HG03469 (cell line): ENCODE measurements around the gene APOC1.

ENCODE experiments used
- ATAC-seq: cut with Tn5 transposase; IDR thresholded peaks from one replicate; pipeline ENCODE4 v1.9.1; 2021; ENCODE audit warnings: mild to moderate bottlenecking, moderate library complexity, moderate number of reproducible peaks; ENCODE audit not compliant: unreplicated experiment

APOC1 gene

DNA sequence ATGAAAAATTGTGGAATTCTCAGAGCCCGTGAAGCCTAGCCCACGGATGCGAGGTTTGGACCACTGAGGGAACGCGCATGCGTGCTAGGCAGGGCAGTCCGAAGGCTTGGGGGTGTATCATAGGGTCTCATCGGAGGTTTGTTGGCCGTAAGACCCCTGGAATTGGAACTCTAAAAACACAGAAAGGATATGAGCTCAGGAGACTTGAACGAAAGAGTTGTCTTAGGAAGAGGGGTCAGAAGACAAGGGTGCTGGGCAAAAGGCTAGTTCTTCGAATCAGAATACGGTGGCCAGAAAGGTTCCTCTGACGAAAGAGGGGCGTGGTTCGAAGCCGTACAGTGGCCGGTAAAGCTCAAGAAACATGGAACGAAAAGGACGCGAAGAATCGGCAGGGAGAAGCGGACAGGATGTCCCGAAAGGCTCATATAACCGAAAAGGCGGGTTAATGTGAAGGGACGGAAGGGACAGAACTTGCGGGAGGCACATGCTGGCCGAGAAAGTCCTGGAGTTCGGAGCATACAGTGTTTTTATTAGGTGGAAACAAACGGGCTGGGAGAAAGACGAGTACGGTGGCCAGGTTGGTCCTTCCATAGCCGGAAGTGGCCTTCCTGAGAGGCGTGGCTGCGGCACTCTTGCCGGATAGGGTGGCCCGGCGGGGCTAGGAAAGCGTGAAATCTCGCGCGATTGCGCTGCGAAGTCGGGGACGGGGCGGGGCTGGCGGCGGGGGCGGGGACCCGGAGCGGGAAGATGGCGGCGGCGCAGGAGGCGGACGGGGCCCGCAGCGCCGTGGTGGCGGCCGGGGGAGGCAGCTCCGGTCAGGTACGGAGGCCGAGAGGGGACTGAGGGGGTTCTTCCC lies 40.5 kb downstream of the APOC1 start, which contains the start of gene CLPTM1:
Gene CLPTM1 (plus strand): TSS at position 732 of the 856 bp plus-strand sequence. CDS start 16 bp downstream, at position 748.
- peak; percentile 39 for ATAC-seq

DNA sequence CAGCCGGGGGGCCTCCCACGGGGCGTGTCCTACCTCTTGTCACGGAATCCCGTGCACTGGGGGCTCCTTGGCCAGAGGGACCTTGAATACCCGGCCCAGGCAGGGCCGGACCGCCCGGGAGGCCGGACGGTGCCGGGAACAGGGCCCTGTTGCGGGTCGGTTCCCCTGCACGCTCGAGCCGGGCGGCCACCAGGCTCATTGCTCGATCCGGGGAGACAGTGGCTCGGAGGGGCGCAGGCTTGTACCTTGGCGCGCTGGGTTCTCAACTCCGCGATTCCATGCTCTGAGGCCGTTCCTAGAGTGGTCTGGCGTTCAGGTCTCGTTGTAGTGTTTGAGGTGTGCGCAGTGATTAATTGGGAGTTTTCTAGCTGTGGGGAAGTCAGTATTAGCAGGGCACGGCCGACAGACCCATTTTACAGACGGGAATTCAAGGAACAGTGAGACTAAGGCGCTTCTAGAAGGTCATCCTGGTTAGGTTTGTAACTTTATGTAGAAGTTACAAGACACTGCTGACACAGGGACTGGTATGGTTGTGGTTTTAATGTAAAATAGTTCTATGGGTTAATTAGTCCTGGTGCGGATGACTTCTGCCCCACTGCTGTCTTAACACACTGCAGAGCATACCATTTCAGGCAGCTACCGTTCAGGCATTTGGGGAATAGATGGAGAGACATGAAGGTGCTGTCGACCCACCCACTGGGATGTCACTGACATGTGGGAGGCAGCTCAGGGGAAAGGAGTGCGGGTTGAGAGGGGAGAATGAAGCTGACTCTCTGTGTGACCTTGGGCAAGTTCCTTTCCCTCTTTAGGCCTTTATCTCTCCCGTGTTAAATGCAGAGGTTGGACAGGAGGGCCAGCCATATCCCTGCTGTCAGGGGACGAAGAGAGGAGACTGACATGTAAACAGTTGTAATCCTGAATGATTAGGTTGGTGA lies 41.4 kb downstream of the APOC1 start:
- peak; percentile 11 for ATAC-seq

DNA sequence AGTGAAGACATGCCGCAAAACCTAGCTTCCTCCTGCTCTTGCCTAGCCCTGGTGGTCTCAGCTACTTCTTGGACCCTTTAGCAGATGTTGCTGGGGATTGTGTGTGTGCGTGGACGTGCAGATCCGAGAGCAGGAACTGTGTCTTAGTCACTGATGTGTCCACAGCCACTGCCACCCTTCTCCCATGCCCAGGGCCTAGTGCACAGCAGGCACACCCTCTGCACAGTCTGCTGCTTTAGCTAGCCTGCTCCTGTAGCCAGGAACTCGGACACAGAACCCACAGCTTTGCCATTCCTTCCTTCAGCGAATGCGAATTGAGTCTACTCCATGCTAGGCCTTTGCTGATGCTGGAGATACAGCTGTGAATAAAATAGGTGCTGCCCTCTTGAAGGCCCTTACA lies 43.1 kb downstream of the APOC1 start:
- no peak for ATAC-seq

DNA sequence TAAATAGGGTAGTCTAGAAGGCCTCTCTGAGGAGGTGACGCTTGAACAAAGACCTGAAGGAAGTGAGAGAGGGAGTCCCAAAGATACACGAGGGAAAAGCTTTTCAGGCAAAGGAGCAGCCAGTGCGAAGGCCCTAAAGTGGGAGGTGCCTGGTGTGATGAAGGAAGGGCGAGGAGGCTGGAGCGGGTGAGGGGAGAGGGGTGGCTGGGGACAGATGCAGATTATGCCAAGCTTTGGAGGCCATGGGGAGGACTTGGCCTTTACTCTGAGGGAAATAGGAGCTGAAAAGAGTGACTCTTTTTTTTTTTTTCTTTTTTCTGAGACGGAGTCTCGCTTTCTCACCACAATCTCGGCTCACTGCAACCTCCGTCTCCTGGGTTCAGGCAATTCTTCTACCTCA lies 43.7 kb downstream of the APOC1 start:
- ATAC-seq, result no peak

DNA sequence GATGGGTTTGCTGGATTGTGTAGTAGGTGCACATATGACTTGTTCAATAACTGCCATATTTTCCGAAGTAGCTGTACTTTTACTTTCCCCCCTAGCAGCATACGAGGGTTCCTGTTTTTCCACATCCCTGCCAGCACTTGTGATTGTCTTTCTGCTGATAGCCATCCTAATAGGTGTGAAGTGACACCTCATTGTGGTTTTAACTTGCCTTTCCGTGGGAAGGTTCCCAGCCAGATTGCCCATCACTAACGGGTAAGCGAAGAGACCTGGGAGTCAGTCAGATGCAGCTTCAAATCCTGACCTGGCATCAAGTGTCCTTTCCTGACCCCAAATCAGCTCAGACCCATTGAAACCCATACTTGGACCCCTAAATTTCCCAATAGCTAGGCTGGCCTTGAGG lies 45.3 kb downstream of the APOC1 start:
- ATAC-seq, result no peak

GRCh38 chr19:44960906-44961728 lies 46.7 kb downstream of the APOC1 start:
- no peak for ATAC-seq

DNA sequence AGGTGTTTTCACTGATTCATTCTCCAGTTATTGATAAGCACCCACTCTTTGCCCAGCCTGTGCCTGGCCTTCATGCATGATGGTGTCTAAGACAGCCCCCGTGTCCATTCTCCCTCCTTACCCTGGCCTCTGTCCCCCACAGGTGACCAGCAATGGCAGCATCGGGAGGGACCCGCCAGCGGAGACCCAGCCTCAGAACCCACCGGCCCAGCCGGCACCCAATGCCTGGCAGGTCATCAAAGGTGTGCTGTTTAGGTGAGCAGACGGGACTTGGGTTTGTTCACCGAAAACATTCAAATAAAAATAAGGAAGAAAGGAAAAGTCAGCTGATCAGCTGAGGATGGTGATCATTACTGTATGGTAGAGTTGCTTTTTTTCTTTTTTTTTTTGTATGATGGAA lies 47.4 kb downstream of the APOC1 start:
- no peak for ATAC-seq

DNA sequence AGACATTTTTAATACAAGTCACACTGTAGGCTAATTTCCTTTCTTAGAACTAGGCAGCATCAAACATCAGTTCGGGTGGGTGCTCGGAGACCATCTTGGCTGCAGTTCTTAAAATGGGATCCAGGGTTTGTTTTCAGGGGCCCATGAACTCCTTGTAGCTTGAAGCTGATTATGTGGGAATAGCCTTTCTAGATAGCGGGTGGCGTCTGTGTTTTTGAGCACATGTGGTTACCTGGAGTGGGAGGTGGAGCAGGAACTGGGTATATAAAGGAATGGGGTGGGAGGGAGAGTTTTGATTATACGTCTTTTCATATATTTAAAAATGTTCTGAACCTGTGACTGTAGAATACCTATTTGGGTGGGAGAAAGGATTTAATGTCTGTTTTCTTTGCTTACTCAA lies 53.7 kb downstream of the APOC1 start:
- ATAC-seq, result no peak

DNA sequence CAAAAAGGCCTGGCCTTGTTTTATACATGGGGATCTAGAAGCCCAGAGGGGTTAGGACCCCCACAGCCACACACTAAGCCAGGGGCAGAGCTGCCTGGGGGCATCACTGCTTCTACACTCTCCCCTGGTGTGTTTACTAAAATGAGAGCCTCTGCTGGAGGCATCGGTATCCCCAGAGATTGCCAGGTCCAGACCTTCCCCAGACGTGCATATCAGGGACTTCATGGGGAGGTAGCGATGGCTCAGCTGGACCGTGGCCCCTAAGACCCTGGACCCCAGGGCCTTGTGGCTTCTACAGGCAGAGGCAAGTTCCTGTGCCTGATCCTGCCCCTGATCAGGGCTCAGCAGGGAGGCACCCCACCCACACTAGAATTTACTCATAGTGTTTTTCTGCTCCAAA lies 54.3 kb downstream of the APOC1 start:
- no peak for ATAC-seq
